Left renal pelvis (tissue), 4 donors: ENCODE measurements around the gene DEPDC1B. TPM values are rescaled to one million over a fixed set of nuclear protein-coding genes. Genes with fewer than 3 reads are reported as not detected.
"Not testable (repeated sequence)": the region's sequence is repeated elsewhere in the genome, so short reads cannot be mapped to it uniquely, and the experiment has no call there.

ENCODE experiments used
- DNase-seq, 4 donors: peaks; one replicate each; pipeline ENCODE4 v3.0.0-alpha.2; 2013; ENCODE audit warnings: low read depth in 4 of 4, low spot score in 3 of 4
- polyA plus RNA-seq, 4 donors: library from polyadenylated mRNA; unstranded; fragments of 120-200 nt; gene quantifications; one replicate each; pipeline ENCODE4 v1.2.1, GENCODE V29; 2013; ENCODE audit not compliant: insufficient read length in 4 of 4

The DEPDC1B gene
- polyA plus RNA-seq, 4 donors, result 9.3 to 29.6 (median 28.4) TPM

GRCh38 chr5:60590172-60590571 lies 109.8 kb downstream of the DEPDC1B start:
- DNase-seq, result no peak

GRCh38 chr5:60587312-60587711 lies 112.7 kb downstream of the DEPDC1B start:
- DNase-seq, result not testable (repeated sequence)

- no peak for DNase-seq
Measured at GRCh38 chr5:60586307-60586901, 113.6 kb downstream of the DEPDC1B start.

DNA sequence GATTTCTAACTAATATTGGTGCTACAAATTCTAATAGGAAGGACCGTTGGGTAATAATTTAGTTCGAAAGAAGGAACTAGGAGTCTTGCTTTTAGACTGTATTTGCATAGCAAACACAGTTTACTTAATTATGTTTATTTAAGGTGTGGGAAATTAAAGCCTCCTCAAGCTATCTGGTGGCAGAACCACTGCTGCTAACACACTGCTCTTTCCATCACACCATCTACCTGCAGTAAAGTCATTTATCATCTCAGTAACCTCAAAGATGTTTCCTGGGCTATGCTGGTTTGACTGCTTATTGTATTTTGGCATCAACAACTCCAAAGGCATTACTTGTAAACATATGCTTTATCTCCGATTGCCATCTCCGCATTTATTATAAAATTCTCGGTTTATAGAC lies 114.3 kb downstream of the DEPDC1B start:
- no peak for DNase-seq

GRCh38 chr5:60584304-60584703 lies 115.7 kb downstream of the DEPDC1B start:
- no peak for DNase-seq

DNA sequence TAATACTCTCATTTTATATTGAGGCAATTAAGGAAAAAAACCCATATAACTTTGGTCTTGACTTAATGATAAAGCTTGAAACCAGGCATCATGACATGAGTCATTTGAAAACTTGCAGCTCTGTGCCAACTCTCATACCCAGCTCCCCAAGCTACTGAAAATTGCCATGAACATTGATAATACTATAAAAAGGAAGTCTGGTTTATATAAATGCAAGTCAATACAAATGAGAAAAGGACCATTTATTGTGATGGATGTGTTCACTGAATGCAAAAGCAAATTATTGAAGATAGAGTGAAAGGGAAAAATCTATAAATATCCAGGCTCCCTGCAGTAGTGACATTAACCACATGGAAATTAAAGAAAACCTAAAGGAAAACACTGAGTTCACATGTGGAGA lies 116.3 kb downstream of the DEPDC1B start:
- DNase-seq, result no peak

GRCh38 chr5:60578315-60578714 lies 121.7 kb downstream of the DEPDC1B start:
- no peak for DNase-seq

DNA sequence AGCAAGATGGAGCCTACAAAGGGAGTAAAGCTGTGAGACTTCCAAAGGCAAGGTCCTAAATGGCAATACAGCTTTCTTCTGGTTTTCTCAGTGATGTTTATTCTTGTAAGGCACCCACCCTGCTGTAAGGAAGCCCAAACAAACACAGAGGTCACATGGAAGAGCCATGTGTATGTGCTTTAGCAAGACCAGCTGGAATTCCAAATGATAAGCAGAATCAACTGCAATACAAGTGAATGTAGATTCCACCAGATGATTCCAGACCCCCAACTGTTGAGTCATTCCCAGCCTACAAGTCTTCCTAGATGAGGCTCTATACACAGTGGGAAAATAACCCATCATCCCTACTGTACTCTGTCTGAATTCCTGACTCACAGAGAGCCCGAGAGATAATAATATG lies 122.8 kb downstream of the DEPDC1B start:
- DNase-seq, result no peak

DNA sequence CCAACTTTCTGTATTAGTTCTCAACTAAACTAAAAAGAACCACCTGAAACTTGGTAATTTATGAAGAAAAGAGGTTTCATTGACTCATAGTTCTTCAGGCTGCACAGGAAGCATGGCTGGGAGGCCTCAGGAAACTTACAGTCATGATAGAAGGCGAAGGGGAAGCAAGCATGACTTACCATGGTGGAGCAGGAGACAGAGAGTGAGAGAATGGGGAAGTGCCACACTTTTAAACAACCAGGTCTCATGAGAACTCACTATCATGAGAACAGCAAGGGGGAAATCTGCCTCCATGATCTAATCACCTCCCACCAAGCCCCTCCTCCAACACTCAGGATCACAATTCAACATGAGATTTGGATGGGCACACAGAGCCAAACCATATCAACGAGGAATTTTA lies 123.5 kb downstream of the DEPDC1B start:
- DNase-seq, result no peak

DNA sequence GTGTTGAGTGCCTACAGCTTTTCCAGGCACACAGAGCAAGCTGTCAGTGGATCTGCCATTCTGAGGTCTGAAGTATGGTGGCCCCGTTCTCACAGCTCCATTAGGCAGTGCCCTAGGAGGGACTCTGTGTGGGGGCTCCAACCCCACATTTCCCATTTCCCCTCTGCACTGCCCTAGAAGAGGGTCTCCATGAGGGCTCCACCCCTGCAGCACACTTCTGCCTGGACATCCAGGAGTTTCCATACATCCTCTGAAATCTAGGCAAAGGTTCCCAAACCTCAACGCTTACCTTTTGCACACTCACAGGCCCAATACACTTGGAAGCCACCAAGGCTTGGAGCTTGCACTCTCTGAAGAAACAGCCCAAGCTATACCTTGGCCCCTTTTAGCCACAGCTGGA lies 131.3 kb downstream of the DEPDC1B start:
- DNase-seq, result no peak

DNA sequence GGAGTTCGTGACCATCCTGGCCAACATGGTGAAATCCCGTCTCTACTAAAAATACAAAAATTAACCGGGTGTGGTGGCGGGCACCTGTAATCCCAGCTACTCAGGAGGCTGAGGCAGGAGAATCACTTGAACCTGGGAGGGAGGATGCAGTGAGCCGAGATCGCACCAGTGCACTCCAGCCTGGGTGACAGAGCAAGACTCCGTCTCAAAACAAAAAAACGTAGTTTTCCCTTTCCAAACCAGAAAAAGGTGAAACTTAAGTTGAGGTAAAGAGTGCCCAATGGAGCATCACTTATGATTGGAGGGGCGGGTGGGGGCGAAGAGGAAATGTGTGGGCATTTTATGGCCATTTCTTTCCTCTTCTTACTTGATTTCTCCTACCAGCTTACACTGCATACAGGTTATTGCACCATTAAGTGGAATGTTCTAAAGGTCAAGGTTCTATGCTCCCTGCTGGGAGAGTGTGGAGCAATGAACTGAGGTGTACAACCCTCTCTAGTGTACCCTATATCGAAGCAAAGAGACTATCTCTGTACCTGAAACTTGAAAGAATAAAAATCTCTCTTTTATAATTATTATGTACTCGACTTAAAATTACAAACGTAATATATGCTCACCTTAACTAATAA lies 136.2 kb downstream of the DEPDC1B start:
- no peak for DNase-seq

DNA sequence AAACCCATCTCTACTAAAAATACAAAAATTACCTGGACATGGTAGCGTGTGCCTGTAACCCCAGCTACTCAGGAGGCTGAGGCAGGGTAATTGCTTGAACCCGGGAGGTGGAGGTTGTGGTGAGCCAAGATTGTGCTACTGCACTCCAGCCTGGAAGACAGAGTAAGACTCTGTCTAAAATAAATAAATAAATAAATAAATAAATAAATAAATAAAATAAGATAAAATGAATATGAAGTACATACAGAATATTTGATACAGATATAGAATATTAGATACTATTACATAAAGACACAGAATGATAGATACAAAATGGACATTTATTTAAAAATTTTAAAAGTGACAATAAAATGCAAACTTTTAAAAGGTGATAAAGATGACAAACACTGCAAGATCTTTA lies 146.7 kb downstream of the DEPDC1B start:
- DNase-seq, result not testable (repeated sequence)

- no peak for DNase-seq
Measured at GRCh38 chr5:60551829-60552228, 148.1 kb downstream of the DEPDC1B start.

DNA sequence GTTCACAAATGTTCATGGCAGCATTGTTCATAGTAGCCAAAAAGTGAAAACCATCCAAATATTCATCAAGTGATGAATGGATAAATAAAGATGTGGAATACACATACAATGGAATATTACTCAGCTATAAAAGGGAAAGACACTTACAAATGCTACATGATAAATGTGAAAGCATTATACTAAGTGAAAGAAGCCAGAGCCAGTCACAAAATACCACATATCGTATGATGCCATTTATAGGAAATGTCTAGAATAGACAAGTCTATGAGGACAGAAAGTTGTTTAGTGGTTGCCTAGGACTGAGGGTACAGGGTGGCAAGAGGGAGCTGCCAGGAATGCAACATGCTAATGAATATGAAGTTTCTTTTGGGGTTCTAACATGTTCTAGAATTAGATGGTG lies 148.7 kb downstream of the DEPDC1B start:
- DNase-seq, result no peak

- DNase-seq, result no peak
Measured at GRCh38 chr5:60550311-60550710, 149.7 kb downstream of the DEPDC1B start.

DNA sequence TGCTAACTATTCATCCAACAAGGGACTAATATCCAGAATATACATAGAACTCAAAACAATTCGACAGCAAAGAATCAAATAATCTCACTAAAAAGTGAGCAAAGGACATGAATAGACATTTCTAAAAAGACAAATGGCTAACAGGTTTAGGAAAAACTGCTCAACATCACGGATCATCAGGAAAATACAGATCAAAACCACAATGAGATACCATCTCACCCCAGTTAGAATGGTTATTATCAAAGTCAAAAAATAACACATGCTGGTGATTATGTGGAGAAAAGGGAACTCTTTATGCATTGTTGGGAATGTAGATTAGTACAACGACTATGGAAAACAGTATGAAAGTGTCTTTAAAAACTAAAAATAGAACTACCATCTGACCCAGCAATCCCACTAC lies 150.1 kb downstream of the DEPDC1B start:
- DNase-seq, result no peak

Other genes with a start within 250 kb of the DEPDC1B start
- 10 to 100 TPM in 3 of 4 donors, under 1 TPM in 1; 0.76 to 18.2 (median 17.2) TPM for gene ELOVL7, start 144.1 kb upstream of the DEPDC1B start, polyA plus RNA-seq
- gene ERCC8, start 244.9 kb upstream of the DEPDC1B start, polyA plus RNA-seq, result 10 to 100 TPM; 19.3 to 25.0 (median 23.5) TPM
- 10 to 100 TPM; 25.3 to 33.7 (median 28.2) TPM for gene NDUFAF2, start 245.0 kb upstream of the DEPDC1B start, polyA plus RNA-seq